HG02642 (cell line): ENCODE data around the gene RTN4.
"Not testable (repeated sequence)": the region's sequence is repeated elsewhere in the genome, so short reads cannot be mapped to it uniquely, and the experiment has no call there.

Source experiments
- ATAC-seq: cut with Tn5 transposase; IDR thresholded peaks from one replicate; pipeline ENCODE4 v1.9.1; 2021; ENCODE audit warnings: mild to moderate bottlenecking; ENCODE audit not compliant: unreplicated experiment, poor library complexity

RTN4 gene

GRCh38 chr2:55012672-55013484 is 37.4 kb downstream of the RTN4 start:
- no peak for ATAC-seq

- ATAC-seq, result no peak
Observed at GRCh38 chr2:55011831-55012671, 38.2 kb downstream of the RTN4 start.

- no peak for ATAC-seq
Observed at GRCh38 chr2:55010915-55011314, 39.3 kb downstream of the RTN4 start.

GRCh38 chr2:55010149-55010591 is 40.1 kb downstream of the RTN4 start:
- ATAC-seq, result peak; percentile 95

GRCh38 chr2:55009277-55010060 is 40.8 kb downstream of the RTN4 start:
- peak; percentile 24 for ATAC-seq

- ATAC-seq, result no peak
Observed at GRCh38 chr2:55006306-55006705, 43.9 kb downstream of the RTN4 start.

- ATAC-seq, result no peak
Observed at GRCh38 chr2:55003706-55004639, 46.3 kb downstream of the RTN4 start.

GRCh38 chr2:55001716-55002115 is 48.5 kb downstream of the RTN4 start:
- no peak for ATAC-seq

GRCh38 chr2:55000341-55000740 is 49.9 kb downstream of the RTN4 start:
- no peak for ATAC-seq

GRCh38 chr2:54999182-54999581 is 51.1 kb downstream of the RTN4 start:
- no peak for ATAC-seq

- ATAC-seq, result no peak
Observed at GRCh38 chr2:54997826-54998225, 52.4 kb downstream of the RTN4 start.

- ATAC-seq, result peak; percentile 83
Observed at GRCh38 chr2:54995553-54995952, 54.7 kb downstream of the RTN4 start.

GRCh38 chr2:54990694-54991093 is 59.6 kb downstream of the RTN4 start:
- not testable (repeated sequence) for ATAC-seq

GRCh38 chr2:54988612-54989011 is 61.6 kb downstream of the RTN4 start:
- ATAC-seq, result no peak

- ATAC-seq, result no peak
Observed at GRCh38 chr2:54986264-54986663, 64.0 kb downstream of the RTN4 start.

GRCh38 chr2:54984476-54984875 is 65.8 kb downstream of the RTN4 start:
- no peak for ATAC-seq

GRCh38 chr2:54983345-54984220 is 66.7 kb downstream of the RTN4 start:
- ATAC-seq, result no peak

- ATAC-seq, result no peak
Observed at GRCh38 chr2:54981385-54981784, 68.9 kb downstream of the RTN4 start.
